NCI-H526 (cell line): Measurements from ENCODE around the gene SNCA.
A peak's percentile ranks its signal among the peaks of the same experiment; 100 is the strongest.

Experiments
- DNase-seq, 2 experiments: peaks; one replicate each; lab custom pipeline; 2025; lab: John Stamatoyannopoulos, UW

SNCA gene

DNA sequence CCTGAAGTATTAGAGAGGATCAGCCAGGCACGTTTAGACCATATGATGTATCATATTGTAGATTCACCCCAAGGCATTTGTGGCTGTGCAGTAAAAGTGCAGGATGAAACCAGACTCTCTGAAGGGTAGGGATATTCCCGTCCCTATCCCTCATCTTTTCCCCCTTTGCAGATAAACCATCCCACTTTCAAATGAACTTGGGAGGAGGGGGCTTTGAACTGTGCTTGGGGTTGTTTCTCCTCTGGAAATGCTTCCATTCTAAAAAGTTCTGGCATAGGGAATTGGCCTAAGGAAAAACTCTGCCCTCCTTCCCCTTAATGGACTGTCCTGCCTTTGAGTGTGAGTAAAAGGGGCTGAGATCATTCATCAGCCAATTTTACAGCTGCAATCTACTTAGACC is 23.8 kb downstream of the SNCA start:
- DNase-seq = no peak

DNA sequence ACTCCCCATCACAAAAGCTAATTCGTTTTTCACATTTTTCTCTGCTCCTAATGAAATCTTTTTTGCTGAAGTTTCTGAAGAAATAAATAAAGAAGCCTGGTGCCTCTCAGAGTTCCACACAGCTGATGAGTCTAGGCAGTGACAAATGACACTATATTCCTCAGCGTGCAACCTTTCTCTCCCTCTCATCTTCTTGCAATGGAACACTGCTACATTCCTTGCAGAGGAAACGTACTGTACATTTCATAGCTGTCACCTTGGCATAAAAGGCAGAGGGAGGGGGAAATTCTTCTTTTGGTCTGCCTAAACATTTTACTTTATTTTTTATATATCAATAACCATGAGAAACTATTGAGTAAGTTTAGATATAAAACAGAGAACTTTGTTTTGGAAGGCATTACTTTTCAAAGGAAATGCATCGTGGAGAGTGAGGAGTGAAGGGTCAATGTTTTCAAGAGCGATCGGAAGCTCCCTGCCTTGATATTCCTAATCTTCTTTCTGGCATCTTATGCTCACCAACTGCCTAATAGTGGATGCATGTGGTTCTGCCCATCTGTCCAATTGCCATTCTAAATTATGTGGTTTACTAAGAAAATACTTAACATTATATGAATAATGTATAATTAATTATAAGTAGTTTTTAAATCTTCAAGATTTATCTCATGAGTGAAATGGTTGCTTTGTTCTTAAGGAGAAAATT is 29.4 kb downstream of the SNCA start:
- DNase-seq = no peak

DNA sequence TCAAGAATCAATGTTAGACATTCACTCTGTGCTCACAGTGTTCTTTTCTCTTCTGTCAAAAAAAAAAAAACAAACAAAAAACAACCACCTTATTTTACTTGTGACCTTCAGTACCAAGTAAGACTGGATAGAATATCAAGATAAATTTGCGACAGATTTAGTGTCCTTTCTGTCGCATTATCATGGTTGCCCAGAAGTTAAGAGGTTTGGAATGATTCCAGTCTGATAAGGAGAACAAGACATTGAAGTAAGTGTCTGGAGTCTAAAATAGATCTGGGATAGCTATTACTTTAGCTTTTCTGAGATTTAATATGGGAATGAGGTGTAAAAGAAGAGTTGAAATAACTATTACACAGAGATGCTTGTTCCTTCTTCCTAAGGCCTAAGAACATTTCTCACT is 31.7 kb downstream of the SNCA start:
- DNase-seq = no peak

DNA sequence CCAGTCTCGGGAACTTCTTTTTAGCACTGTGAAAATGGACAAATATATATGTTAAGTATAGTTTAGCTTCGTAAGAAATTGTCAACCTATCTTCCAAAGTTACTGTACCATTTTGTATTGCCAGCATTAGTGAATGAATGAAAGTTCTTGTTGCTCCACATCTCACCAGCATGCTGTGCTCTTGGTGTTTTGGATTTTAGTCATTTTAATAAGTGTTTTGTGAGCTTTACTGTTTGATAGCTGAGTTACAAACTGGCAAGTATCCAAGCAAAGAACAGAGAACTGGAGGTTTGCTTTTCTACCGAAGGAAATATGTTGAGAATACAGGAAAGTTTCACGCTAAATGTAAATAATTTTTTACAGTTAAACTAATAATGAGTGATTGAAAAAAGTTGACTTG is 33.0 kb downstream of the SNCA start:
- DNase-seq = no peak

DNA sequence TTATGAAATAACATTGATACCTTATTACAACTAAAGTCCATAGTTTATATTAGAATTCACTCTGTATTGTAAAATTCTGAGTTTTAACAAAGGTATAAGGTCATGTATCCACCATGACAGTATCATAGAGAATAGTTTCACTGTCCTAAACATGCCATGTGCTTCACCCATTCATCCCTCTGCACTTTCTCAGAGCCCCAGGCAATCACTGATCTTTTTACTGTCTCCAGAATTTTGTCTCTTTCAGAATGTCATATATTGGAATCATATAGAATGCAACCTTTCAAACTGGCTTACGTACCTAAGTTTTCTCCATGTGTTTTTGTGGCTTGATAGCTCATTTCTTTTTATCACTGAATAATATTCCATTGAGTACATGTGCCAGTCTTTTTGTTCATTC is 33.9 kb downstream of the SNCA start:
- no peak for DNase-seq

DNA sequence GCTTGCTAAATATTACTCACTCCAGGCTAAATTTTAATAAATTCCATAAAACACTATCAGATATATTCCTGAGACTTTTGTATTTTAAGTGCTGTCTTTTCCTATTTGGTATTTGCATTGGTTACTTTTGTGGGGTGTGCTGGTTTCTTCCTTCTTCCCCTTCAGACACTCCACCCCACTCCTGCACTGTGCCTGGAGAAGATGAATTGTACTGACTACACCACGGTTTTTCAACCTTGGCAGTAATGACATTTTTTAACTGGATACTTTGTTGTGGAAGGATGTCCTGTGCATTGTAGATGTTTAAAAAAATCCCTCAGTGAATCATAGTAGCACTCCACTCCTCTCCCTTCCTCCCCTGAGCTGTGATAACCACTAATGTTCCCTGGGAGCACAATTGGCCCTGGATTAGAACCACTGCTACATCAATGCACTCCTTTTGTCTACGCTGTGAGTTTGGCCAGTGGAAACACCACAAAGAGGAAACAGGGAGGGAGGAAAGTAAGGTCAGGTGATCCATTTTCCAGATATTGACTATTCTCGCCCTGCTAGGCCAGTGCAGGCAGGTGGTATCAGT is 36.3 kb downstream of the SNCA start:
- peak; percentile 66 to 73 for DNase-seq

DNA sequence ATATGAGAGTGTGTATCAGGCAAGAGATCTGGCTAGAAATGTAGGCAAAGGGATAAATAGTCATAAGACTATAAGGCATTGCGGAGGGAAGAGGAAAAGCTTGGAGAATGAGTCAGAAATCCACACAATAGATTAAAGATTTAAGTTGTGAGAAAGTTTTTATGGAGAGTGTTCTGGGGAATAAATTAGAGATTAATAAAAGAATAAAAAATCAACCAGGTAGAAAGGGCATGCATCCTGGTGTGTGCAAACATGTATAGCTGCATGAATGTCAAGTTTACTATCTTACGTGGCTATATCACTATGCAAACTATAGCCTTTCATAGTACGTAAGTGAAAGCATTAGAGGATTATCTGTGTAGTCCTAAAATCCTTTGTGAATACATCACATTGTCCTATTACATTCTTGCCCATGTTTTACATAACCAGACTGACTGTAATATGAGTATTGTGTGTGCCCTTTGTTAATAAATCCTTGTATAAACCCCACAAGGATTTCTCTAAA is 36.9 kb downstream of the SNCA start:
- peak; percentile 83 to 93 for DNase-seq

DNA sequence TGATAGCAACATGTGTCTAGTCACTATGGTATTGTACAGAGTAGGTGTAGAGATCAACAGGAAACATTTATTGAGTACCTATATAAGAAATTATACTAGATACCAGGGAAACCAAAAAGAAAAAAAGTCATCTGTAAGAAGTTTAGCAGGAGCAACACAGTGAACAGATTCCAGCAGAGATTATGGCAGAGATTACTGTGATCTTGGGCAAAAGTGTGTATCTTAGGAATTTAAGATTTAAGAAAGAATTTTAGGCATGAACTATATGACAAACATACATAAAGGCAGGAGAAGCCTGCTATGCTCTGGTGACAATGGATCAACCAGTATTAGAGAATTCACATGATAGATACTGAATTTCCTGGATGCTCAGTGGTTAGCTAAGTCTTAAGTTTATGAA is 37.9 kb downstream of the SNCA start:
- no peak for DNase-seq

DNA sequence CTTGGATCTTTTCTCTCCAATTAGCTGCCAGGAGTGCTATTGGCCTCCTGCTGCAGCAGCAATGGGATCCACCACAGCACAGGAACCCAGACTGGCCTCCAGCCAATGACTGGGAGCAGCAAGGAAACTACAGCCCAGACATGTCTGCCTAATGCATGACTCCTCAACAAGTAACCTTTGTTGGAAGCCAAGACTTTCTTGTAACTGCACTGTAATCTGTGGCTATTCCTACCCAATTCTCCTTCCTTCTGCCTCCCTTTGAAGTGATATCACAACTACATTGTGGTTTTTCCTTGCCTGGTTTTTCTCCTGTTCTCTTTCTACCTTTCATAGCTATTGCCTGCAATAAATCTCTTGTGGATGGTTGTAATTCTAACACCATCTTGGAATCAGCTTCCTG is 39.8 kb downstream of the SNCA start:
- DNase-seq = no peak

DNA sequence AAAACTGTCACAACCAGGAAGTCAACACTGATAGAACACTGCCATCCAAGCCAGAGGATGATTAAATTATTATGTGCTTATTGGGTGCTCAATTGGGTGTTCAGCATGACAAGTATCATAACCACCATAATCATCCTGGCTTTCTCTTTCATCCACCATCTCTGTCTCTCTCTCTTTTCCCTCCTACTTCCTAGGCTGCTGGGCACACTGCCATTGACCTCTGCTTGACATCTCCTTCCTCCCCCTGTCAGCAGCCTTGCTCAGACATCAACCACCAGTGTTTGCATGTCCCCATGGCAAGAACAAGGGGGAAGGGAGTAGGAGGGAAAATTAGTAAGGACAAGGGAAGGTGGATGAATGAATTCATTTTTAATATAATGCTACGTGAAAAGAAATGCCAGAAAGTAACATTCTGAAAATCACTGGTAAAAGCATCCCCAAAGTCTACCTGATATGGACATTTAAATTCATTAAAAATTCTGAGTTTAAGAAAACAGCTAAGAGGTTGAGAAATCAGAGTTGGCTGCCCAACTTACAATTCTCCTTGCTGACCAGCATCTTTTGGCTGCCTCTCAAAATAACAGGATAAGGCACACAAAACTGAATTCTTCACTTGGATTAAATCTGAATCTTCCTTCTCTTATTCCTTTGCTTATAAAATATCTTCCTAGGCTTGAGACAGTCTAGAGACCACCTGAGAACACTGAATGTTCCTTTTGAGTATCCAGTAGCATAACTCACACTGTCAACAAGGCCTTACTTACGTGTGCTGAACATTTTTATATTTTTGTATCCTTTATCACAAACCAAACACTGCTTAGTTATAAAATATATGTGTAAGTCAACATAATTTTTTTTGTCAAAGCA is 48.5 kb downstream of the SNCA start:
- no peak for DNase-seq

DNA sequence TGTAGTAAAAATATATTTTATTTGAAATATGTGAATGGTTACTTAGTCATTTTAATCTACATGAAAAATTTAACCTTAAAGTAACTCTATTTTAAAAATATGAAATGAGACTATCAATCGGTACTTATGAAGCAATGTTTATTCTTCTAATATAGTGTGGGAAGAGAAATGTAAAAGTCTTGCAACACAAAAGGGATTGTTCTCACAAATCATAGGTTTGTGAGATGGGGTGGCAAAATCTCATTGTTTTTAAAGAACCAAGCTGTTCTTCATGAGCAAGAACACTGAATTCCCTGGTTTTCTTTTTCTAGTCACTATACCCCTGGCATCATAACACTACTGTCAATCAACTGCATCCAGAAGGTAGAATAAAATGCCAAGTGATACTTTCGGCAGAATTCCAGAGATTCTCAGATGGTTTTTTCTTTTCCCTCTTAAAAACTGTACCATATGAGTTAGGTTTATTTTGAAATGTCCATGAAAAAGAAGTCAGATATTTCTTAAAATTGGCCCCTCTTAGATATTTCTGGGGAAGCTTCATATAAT is 52.2 kb downstream of the SNCA start:
- DNase-seq = no peak

DNA sequence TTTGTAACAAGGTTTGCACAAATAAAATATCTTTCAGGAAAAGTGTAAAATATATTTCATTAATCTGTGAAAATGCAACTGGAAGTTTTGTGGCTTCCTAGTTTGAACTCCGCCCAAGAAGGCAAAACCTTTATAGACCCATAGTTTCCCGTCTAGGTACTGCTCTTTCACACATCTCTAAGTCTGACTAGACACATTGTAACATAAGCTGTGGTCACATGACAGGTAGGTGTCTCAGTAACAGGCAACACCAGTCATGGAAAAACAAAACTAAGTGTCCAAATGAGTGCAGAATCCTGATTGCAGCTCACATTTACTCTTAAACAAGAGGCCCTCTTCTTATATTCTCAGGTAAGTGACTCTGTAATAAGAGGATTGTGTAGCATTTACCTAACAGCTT is 55.6 kb downstream of the SNCA start:
- DNase-seq = no peak

DNA sequence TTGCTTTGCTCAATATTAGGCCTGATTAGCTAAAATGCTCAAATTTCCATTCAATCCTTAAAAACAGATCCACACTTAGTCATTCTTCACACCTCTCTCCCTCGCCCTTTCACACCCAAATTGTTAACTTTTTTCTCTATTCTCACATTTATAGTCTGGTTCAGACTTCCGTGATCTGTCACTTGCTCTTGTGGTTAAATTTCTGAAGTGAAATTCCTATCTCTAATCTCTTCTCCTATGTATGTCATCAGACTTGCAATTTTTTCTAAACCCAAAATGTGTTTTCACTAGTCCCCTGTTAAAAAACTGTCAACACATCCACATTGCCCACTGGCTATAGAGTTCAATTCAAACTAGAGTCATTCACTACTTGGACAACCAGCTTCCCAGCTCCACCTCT is 63.2 kb downstream of the SNCA start:
- no peak for DNase-seq

DNA sequence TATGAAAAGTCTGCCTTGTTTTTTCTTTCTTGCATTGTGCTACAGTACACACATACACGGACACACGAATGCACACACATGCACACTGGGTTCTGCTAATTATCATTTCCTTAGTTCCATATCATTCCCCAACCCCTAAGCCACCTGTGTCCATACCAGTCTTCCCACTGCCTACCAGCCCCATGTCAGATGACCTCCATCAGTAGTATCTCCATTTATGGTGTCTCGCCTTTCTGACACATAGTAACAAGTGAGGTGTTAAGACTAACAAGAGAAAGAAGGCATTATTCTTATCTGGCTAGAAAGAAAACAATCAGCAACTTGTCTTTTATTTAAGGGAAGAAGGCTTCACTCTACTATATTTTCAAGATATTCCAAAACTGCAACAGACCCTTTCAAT is 67.1 kb downstream of the SNCA start:
- no peak for DNase-seq

DNA sequence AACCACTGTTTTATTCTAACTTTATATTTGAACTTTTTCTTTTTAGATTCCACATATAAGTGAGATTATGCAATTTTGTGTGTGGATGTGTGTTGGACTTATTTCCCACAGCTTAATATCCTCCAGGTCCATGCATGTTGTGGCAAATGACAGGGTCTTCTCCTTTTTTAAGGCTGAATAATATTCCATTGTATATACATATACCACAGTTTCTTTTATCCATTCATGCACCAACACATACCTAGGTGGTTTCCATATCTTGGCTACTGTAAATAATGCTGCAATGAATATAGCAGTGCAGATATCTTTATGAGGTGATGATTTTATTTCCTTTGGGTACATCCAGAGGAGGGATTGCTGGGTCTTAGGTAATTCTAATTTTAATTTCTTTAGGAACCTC is 69.0 kb downstream of the SNCA start:
- no peak for DNase-seq

DNA sequence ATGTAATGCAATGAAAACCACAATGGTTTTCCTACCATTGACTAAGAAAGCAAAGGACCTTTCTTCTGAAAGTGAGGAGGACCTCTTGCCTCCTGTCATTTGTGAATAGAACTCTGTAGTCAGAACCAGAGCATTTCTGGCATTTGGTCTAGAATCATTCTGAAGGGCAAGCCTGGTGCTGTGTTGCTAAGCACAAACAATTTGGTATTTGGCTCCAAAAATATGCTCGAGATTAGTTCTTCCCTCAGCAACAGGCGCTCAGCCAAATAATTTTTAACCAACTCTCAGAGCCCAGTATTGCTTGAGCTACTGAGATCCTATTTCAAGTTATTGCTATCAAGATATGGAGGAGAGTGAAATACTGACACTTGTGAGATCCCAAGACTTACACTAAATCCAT is 71.0 kb downstream of the SNCA start:
- no peak for DNase-seq

DNA sequence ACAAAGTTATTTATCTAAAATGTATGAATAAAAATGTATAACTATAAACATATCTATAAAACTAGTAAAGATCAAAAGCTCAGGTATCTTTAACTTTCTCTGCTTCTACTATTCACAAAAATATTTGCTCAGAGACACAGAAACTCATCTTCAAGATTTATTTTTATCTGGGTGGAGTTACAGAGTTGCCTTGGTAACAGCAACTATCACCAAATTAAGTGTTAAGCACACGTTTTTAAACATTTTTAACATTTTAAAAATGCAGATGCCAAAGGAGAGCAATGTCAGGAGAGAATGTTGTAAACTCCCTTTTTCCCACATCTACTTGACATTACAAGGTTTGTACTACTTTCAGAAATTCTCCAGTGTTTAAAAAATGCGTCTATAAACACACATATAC is 71.4 kb downstream of the SNCA start:
- DNase-seq = no peak

DNA sequence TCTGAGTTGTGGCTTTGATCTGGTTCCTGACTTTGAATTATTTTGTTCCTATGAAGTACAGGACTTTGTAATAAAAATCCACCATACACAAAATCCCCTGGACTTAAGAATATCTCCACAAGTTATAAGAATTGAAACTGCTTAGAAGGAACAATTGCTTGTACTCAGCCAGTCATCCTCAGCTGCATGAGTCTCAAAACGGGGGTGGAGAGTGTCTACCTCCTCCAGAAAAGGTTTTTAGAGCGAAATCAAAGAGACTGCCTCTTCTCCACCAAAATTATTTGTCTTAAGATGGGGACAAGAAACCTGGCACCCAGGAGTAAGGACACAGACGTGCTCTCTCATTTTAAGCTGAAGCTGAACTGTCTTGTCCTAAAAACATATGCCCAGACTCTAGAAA is 74.7 kb downstream of the SNCA start:
- no peak for DNase-seq

DNA sequence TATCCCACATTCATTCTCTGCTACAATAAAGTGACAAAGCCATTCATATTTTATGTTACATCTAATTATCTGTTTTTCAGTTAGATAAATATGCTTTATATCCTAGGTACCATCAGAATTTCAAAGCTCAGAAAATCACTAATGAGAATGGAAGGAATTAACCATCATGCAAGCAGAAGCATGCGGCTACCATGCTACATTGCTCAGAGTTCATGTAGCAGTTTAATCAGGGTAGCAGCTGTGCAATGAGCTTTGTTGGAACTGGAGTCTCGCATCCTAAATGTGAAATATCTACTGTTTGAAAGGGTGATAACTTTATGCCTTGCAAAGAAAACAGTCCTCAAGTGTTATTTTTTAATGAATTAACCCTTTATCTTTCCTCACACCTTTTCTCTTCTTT is 77.5 kb downstream of the SNCA start:
- no peak for DNase-seq

DNA sequence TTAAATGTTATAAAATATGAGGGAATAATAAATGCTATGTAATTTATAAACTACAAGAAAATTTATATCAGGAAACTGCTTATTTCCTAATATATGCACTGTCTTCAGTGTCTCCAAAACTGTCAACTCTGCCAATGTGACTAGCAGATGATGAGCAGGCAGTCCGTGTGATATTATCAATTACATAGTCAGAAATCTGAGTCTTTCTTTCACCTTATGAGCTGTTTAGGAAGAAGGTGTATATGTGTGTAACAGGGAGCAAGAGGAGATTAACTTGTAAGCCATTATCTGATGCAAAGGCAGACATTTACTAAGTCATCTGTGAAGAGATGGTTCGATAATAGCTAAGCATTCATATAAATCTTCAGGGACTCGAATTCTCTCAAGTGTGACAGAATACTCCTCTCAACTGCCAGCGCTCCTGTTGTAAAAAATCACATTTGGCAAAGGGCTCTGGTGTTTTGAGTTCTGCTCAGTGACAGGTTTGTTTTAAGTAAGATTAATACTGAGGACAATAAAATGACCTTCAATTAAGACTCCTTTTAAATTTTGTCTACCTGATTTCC is 79.7 kb downstream of the SNCA start:
- peak in 1 of 2 experiments; percentile 15 for DNase-seq

DNA sequence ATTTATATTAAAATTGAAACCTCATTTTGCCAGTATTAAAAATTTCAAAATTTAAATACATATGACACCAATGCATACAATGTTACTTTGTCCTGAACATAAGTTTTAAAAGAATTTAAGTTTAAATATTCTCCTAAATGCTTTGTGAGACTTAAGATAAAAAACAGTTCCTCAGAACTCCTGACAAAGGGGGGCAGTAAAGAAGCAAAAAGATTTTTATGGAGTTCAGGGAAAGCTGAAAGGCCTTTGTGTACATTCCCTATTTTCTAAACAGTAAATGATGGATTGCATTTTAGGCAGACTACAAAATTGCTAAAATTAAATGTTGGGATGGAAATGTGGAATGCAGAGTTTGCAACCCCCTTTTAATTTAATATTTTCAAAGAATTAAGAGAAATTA is 81.7 kb downstream of the SNCA start:
- no peak for DNase-seq

DNA sequence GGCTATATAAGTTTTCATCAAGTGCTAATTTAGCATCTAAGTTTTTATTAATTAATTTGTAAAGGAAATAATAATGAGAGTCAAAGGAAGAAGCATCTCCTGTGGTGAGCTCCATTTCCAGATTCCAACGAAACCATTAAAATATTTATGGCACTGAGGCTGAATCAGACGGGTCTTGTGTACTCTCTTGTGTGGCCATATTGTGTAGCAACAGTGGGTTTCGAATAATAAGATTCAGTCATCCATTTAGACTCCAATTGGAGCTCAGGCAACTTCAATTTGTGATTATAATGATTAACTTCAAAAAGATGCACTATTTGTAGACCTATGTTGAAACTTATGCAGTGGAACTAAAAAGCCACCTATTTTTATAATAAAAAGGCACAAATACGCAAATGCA is 82.4 kb downstream of the SNCA start:
- DNase-seq = no peak
